Midbrain (tissue), 1 donor: ENCODE data around the gene IFI35.
"Not testable (repeated sequence)": the region's sequence is repeated elsewhere in the genome, so short reads cannot be mapped to it uniquely, and the experiment has no call there.

Source experiments
- DNase-seq: peaks from one replicate; lab custom pipeline; 2025; lab: John Stamatoyannopoulos, UW

The IFI35 gene

DNA sequence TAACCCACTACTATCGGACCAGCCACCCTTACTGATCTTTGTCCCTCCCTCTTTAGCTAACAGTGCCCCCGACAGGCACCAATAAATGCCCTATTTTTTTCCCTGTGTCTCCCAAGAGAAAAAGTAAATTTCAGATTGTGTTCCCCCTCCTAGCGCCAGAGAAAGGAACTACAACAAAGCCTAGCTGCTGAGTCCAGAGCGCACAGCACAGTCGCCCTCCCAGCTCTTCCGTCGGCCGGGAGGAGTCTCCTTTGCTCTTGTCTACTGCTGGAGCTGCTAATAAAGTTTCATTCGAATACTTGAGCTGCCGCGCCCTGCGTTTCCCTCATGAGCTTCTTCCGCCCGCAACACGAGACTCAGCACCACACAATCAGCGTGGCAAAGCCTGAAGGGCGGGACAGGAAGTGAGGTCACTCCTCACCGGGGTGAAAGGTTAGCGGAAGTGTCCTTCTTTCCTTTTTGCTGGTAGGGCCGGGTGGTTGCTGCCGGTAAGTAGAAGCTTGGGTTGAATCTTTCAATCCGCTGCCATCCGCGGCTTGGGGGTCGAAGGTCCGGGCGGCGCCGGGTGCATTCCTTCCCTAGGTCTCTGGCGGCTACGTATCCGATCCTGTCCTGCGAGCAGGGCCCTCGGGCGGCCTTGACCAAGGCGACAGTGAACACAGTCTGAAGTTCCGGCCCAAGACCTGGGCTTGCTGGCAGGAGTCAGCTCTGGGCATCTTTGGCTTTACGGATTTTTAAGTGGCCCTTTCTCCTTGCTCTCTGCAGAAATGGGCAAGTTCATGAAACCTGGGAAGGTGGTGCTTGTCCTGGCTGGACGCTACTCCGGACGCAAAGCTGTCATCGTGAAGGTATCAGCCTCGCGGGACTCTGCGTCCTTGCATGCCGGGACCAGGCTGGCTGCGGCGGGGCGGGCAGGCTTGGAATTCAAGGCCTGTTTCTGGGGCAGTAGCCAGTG, 8.3 kb upstream of the IFI35 start, which contains the start of gene RPL27:
Gene RPL27, plus strand, starts transcription at position 436 of the 955 bp plus-strand sequence. Its CDS starts 332 bp downstream, at position 768.
- DNase-seq: peak; percentile 99

DNA sequence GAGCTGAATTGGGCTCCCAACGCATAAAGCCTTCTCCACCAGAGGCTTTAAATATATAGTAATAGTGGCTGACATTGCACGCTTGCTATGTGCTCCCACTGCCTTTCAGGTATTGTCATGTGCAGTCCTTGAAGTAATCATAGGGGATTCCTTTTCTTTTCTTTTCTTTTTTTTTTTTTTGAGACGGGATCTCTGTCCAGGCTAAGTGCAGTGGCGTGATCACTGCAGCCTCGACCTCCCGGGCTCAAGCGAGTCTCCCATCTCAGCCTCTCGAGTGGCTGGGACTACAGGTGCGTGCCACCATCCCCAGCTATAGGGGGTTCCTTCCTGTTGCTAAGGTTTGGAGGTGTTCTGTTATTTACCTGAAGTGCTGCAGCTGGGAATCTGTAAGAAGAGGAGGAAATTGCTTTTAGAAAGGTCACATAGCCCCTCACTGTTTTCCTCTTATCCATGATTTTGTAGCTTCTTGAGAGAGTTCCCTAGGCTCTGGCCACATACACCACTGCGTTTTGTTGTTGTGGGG, 7.5 kb upstream of the IFI35 start:
- DNase-seq: no peak

GRCh38 chr17:43000894-43001293, 5.7 kb upstream of the IFI35 start:
- not testable (repeated sequence) for DNase-seq

GRCh38 chr17:43003542-43004172, 2.9 kb upstream of the IFI35 start:
- no peak for DNase-seq

- no peak for DNase-seq
Measured at GRCh38 chr17:43010667-43011308, 4.2 kb downstream of the IFI35 start.

DNA sequence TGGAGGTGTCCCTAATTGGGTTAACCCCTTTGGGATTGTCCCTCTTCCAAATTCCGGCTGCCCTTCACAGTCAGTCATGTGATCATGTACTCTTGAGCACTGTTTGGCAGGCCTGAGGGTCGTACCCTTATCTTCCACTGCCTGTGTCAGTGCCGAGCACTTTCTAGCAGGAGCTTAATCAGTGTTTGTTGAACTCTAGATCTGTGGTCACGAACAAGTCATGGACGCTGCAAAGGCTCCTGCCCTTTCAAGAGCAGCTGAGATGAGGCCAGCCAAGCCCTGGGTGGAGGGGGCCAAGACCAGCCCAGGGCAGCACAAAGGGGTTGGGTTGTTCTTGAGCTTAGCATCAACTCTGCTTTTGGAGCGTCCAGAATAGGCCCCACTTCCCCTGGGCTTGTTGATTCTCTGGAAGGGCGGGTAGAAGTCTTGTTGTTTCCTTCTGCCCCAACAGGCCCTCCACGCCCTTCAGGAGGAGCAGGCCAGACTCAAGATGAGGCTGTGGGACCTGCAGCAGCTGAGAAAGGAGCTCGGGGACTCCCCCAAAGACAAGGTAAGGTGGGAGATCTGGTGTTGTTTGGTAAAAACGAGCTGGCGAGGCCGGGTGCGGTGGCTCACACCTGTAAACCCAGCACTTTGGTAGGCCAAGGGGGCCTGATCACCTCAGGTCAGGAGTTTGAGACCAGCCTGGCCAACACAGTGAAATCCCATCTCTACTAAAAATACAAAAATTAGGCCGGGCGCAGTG, 5.3 kb downstream of the IFI35 start:
- DNase-seq: no peak

GRCh38 chr17:43013296-43013695, 6.7 kb downstream of the IFI35 start:
- no peak for DNase-seq

DNA sequence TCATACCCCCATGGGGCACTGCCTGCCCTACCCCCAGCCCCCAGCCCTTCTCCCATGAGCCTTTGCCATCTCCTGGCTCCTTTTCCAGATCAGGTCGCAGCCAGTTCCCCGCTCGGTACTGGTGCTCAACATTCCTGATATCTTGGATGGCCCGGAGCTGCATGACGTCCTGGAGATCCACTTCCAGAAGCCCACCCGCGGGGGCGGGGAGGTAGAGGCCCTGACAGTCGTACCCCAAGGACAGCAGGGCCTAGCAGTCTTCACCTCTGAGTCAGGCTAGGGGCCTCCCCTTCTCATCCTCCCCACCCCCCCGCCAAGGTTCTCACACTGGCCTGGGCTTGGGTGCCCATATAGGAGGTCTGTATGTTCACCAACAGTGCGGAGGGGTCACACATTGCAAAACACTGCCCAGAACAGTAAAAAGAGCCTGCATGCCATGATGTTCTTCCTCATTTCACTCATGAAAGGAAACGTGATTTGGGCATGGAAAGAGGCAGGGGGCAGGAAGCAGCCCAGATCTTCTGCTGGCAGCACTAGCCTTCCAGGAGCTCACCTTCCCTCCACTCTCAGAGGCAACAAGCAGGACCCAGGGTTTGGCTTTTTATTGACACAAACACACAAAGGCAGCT, 7.5 kb downstream of the IFI35 start:
- DNase-seq: no peak

DNA sequence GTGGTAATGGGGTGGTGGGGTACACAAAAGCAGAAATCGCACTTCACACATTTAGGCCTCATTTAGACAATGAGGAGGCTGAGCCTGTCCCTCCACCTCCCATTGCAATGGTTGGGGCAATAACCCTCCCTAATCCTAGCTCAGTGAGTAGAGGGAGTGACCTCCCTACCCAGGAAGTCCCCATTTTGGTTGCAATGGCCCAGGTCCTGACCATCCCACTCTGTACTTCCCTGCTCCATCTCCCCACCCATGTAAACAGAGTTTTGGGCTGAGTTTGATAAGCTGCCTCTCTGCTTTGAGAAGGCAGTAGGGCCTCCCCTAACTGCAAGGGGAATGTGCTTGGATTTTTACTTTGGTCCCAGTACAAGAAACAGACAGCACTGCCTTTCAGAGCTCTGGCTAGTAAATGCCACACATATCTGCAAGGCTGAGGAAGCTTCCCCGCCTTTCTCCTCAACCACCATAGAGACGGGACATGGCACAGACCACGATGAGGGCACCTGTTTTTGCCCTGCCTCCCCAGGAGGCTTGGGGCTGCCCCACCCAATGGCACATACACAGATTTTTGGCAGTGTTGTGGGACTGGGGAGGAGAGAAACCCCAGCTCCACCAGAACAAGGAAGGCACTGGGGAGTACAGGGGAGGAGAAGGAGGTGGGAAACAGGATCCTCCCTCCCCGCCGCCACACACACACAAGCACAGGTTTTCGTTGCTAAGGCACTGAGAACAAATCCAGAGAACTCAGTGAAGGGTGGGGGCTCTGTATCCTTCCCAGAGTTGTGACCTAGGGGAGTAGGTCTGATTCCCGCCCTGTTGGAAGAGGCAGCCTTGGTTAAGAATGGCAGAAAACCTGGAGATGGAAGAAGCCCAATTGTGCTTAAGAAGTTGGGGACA, 8.3 kb downstream of the IFI35 start:
- no peak for DNase-seq

- no peak for DNase-seq
Measured at GRCh38 chr17:43015579-43015978, 9.0 kb downstream of the IFI35 start.

- DNase-seq: no peak
Measured at GRCh38 chr17:43016216-43016615, 9.6 kb downstream of the IFI35 start.

DNA sequence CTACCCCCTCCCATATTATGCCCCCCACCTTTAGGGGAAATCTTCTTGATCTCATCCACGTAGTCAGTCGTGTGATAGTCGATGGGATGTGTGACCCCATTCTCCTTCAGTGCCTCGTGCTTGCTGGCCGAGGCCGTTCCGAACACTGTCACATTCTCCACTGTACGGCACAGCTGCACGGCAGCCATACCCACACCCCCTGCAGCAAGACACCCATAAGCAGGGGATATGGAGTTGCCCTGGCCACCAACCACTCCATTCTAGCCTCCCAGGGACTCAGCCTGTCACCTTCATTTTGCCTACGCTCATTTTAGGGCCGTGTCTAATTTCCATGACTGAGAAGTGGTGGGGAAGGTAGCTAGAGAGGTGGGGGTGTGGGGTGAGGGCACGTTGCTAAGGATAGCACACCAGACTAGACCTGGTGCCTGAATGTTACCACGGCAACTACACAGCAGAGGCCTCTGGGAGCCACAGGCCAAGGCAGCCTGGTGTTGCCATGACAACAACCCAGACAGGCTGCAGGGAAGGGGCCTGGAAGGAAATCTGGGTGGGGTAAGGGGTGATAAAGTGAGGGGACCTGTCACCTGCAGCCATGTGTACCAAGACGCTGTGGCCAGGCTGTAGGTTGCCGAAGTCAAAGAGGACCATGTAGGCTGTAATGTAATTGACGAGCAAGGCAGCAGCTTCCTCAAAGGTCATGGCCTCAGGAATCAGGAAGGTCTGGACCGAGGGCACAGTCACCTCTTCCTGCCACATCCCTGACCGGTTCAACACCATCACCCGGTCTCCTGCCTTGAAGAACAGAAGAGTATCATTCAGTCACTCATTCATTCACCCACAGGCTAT, 11.6 kb downstream of the IFI35 start:
- peak; percentile 10 for DNase-seq

- DNase-seq: no peak
Measured at GRCh38 chr17:43018932-43019331, 12.3 kb downstream of the IFI35 start.

GRCh38 chr17:43019418-43019817, 12.8 kb downstream of the IFI35 start:
- no peak for DNase-seq

DNA sequence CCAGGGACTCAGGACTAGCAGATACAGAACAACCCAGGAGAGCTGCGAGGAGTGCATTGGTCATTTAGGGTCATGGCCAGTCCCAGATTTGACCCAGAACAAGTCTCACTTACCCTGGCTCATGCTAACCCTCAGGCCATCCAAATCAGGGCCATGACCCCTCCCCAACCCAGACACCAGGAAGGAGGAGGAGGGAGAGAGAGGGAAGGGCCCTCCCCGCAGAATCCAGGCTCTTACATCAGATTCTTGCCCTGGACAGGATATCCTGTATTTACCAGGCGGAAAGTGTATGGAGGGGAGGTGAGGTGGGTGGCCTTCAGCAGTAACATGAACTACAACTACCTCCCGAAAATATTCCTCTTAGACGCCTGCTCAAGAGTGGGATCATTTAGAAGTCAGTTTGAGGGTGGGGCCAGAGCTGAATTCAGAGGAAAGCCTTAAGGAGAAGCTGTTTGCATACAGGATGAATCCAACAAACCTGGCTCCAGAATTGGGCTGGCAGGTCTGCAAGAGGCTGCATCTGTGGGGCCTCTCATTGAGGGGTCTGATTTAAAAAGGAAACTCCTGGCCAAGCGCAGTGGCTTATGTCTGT, 13.5 kb downstream of the IFI35 start:
- no peak for DNase-seq

- DNase-seq: no peak
Measured at GRCh38 chr17:43020789-43021740, 14.5 kb downstream of the IFI35 start.

GRCh38 chr17:43021741-43022512, 15.3 kb downstream of the IFI35 start, which contains the start of gene VAT1:
VAT1 (minus strand) TSS chr17:43022385; CDS start chr17:43022322, 63 bp downstream.
- peak; percentile 69 for DNase-seq
